GM12878 (cell line): ENCODE data around the gene MTTP. TPM values are rescaled to one million over a fixed set of nuclear protein-coding genes. Genes with fewer than 3 reads are reported as not detected.

Experiments used
- ATAC-seq: fragments of 200-7000 bp; cut with Tn5 transposase; 3 replicates; pipeline ENCODE4 v1.9.1; 2020; ENCODE audit warnings: mild to moderate bottlenecking, moderate library complexity
- BruUV-seq: library from RNA; stranded (reverse); fragments of 400-500 nt; replicated peaks from 2 replicates; lab custom pipeline; 2021; lab: Mats Ljungman, UMichigan
- CTCF ChIA-PET: fragments of 300-600 bp; sonication (Branson Sonifier 250); formaldehyde crosslinking; extraction: SDS; loops from one replicate; lab custom pipeline; 2021; ENCODE audit warnings: inconsistent platforms; lab: Yijun Ruan, JAX
- POLR2A ChIA-PET: fragments of 350-600 bp; formaldehyde crosslinking; extraction: SDS; loops from one replicate; lab custom pipeline; 2021; ENCODE audit warnings: inconsistent platforms; lab: Charles Lee
- RAD21 ChIA-PET: fragments of 300-600 bp; sonication (Branson Sonifier 250); formaldehyde crosslinking; loops from one replicate; lab custom pipeline; 2023; ENCODE audit warnings: antibody characterized with exemption; ENCODE audit not compliant: unreplicated experiment; lab: Charles Lee
- SMC1A ChIA-PET: fragments of 300-600 bp; sonication (Branson Sonifier 250); formaldehyde crosslinking; loops from one replicate; lab custom pipeline; 2023; ENCODE audit not compliant: unreplicated experiment, uncharacterized antibody; lab: Charles Lee
- DNase-seq: peaks from one replicate; pipeline ENCODE4 v3.0.0-alpha.2; 2011; ENCODE audit warnings: low read depth, low spot score
- FAIRE-seq: peaks from 3 replicates; lab custom pipeline; 2011; peaks lifted over from hg19 to GRCh38; lab: Jason Lieb, UNC
- H2AFZ ChIP-seq: 2 replicates; pipeline ENCODE4 v1.6.0; 2011; ENCODE audit warnings: low read depth, low read length, control low read depth; ENCODE audit not compliant: control insufficient read depth
- H3K27ac ChIP-seq: 2 replicates; pipeline ENCODE4 v1.5.1; 2011; ENCODE audit warnings: control low read depth; ENCODE audit not compliant: control insufficient read depth, insufficient read depth
- H3K27me3 ChIP-seq, 2 experiments: replicated peaks in 1 of 2; 2 replicates each; pipeline versions ENCODE4 v1.6.0 to v1.6.1; 2011; ENCODE audit warnings: low read length in 1 of 2; ENCODE audit not compliant: control insufficient read depth in 2 of 2, insufficient read depth in 2 of 2
- H3K36me3 ChIP-seq, 2 experiments: 2 replicates each; pipeline ENCODE4 v1.5.1; 2011; ENCODE audit warnings: low read length in 1 of 2; ENCODE audit not compliant: control insufficient read depth in 2 of 2, insufficient read depth in 2 of 2
- H3K4me1 ChIP-seq: 2 replicates; pipeline ENCODE4 v1.6.1; 2011; ENCODE audit warnings: mild to moderate bottlenecking, low read length, moderate library complexity, mixed read lengths; ENCODE audit not compliant: control insufficient read depth, insufficient read depth
- H3K4me2 ChIP-seq: 2 replicates; pipeline ENCODE4 v1.6.0; 2011; ENCODE audit warnings: control low read depth; ENCODE audit not compliant: control insufficient read depth, insufficient read depth
- H3K4me3 ChIP-seq: fragments of 200-600 bp; sonication (generic); 2 replicates; pipeline ENCODE4 v1.5.1; 2016
- H3K79me2 ChIP-seq: 2 replicates; pipeline ENCODE4 v1.6.0; 2011; ENCODE audit warnings: low read length; ENCODE audit not compliant: control insufficient read depth, insufficient read depth
- H3K9ac ChIP-seq: 2 replicates; pipeline ENCODE4 v1.8.0; 2011; ENCODE audit warnings: low read length, control low read depth, mixed read lengths; ENCODE audit not compliant: control insufficient read depth, insufficient read depth
- H3K9me3 ChIP-seq: replicated peaks from 3 replicates; pipeline ENCODE4 v1.5.1; 2011; ENCODE audit warnings: mild to moderate bottlenecking, low read length; ENCODE audit not compliant: control insufficient read depth, insufficient read depth
- H4K20me1 ChIP-seq: 2 replicates; pipeline ENCODE4 v1.6.0; 2011; ENCODE audit not compliant: control insufficient read depth, insufficient read depth
- BHLHE40 ChIP-seq, 2 experiments: fragments of 450-650 bp in 1 of 2; IDR thresholded peaks; 2 replicates each; pipeline ENCODE4 v1.6.1; 2011 to 2017; ENCODE audit warnings: low read depth in 2 of 2, borderline replicate concordance in 1 of 2, improper control_type of control experiment in 1 of 2, low read length in 1 of 2, mild to moderate bottlenecking in 1 of 2
- EP300 ChIP-seq, 2 experiments: fragments of 150-350 bp in 1 of 2; IDR thresholded peaks; 2 replicates each; pipeline ENCODE4 v1.6.1; 2011 to 2012; ENCODE audit warnings: low read depth in 2 of 2, low read length in 2 of 2, borderline replicate concordance in 1 of 2, improper control_type of control experiment in 1 of 2, inconsistent platforms in 1 of 2; ENCODE audit not compliant: control insufficient read depth in 1 of 2
- HCFC1 ChIP-seq: fragments of 150-350 bp; IDR thresholded peaks from 2 replicates; pipeline ENCODE4 v1.6.1; 2014; ENCODE audit warnings: low read length
- HDGF ChIP-seq: fragments of 450-650 bp; IDR thresholded peaks from 2 replicates; pipeline ENCODE4 v1.6.1; 2016; ENCODE audit warnings: antibody characterized with exemption
- RFX5 ChIP-seq: IDR thresholded peaks from 2 replicates; pipeline ENCODE4 v1.6.1; 2011; ENCODE audit warnings: low read depth, low read length, improper control_type of control experiment
- SMAD1 ChIP-seq: fragments of 450-650 bp; IDR thresholded peaks from 2 replicates; pipeline ENCODE4 v1.6.1; 2018; ENCODE audit warnings: mild to moderate bottlenecking, low read depth; ENCODE audit not compliant: partially characterized antibody
- SPI1 ChIP-seq: IDR thresholded peaks from 2 replicates; pipeline ENCODE4 v1.6.1; 2011; ENCODE audit warnings: low read depth, mild to moderate bottlenecking, low read length, moderate library complexity, borderline replicate concordance; ENCODE audit not compliant: insufficient read depth
- TARDBP ChIP-seq: IDR thresholded peaks from 2 replicates; pipeline ENCODE4 v1.6.1; 2016; ENCODE audit warnings: borderline replicate concordance
- WGBS: methylation state at CpG from one replicate; pipeline ENCODE4 v1.1.6; 2016; ENCODE audit warnings: low lambda C conversion rate; ENCODE audit not compliant: insufficient replicate concordance, insufficient coverage; ENCODE audit errors: missing lambda C conversion rate; 5-methylcytosine and 5-hydroxymethylcytosine counted together
- in situ Hi-C: fragments of 300-500 bp; cut with MboI; formaldehyde crosslinking; loops from 9 replicates; pipeline ENCODE4 v1.14.3; 2018; ENCODE audit warnings: mixed read lengths
- intact Hi-C: fragments of 100-400 bp; cut with micrococcal nuclease; formaldehyde crosslinking; loops from one replicate; pipeline ENCODE4 v1.14.2; 2022; ENCODE audit not compliant: unreplicated experiment
- polyA plus RNA-seq, 11 experiments: library from polyadenylated mRNA; depleted of rRNA in 4 of 11; unstranded in 6 of 11; stranded (reverse) in 5 of 11; fragments of >200 nt; fragmentation: Nextera tagmentation in 4 of 11; fragmentation: Illumina TruSeq in 1 of 11; extraction: Ambion mirVana in 4 of 11; extraction: Trizol in 1 of 11; gene quantifications; 1 replicate in 1 of 11; 2 replicates in 10 of 11; pipeline versions ENCODE4 v1.2.1 to v1.2.3, GENCODE V29; 2011 to 2016; ENCODE audit warnings: inconsistent platforms in 2 of 11, missing spikeins in 2 of 11, low read depth in 1 of 11
- total RNA-seq, 4 experiments: library from RNA; depleted of rRNA in 3 of 4; stranded (reverse); fragments of >200 nt in 3 of 4; fragmentation: Illumina TruSeq in 1 of 4; extraction: Trizol in 1 of 4; gene quantifications; 2 replicates each; pipeline versions ENCODE4 v1.2.1 to v1.2.3, GENCODE V29; 2013 to 2021
- TF ChIP-seq, protein P1 (sequence below): fragments of 450-650 bp; IDR thresholded peaks from 2 replicates; pipeline ENCODE4 v1.6.1; 2017; ENCODE audit warnings: mild to moderate bottlenecking, moderate library complexity
- TF ChIP-seq, protein P2 (sequence below): IDR thresholded peaks from 2 replicates; pipeline ENCODE4 v1.6.1; 2011; ENCODE audit warnings: borderline replicate concordance, low read depth, mild to moderate bottlenecking, moderate library complexity, low read length; ENCODE audit not compliant: insufficient read depth, poor library complexity, severe bottlenecking
- TF ChIP-seq, protein P3 (sequence below): fragments of 450-650 bp; IDR thresholded peaks from 2 replicates; pipeline ENCODE4 v1.6.1; 2017; ENCODE audit warnings: antibody characterized with exemption, mild to moderate bottlenecking, moderate library complexity

Gene MTTP
- total and polyA plus RNA-seq, 10 of the 15 experiments (the other 5 are each of a cell fraction or from before 2014, with no cell fraction given) = 0.08 to 2.2 (median 0.21) TPM; not detected in 1

GRCh38 chr4:99586797-99587196 lies 12.2 kb downstream of the MTTP start:
- BruUV-seq = no TSS peak
- no peaks in the 10 kb centered on the region for H3K4me1 ChIP-seq
- no peak overlapping the region for H3K27ac ChIP-seq
- intact Hi-C loops = no loop called here
- SMC1A ChIA-PET = no interaction called here
- 0% methylated on average over 1 of the region's 1 CpG for WGBS
- no peak for ATAC-seq
- in situ Hi-C loops = no loop called here
- CTCF ChIA-PET = no interaction called here
- H2AFZ ChIP-seq = no peak overlapping the region
- RAD21 ChIA-PET = no interaction called here
- FAIRE-seq = no peak
- POLR2A ChIA-PET = no interaction called here
- H3K4me3 ChIP-seq = no peak overlapping the region
- no peak overlapping the region for H3K9ac ChIP-seq
- H3K9me3 ChIP-seq = no peaks in the 10 kb centered on the region
- H3K27me3 ChIP-seq = no peaks in the 10 kb centered on the region
- H3K36me3 ChIP-seq = no peaks in the 10 kb centered on the region
- no peak overlapping the region for H3K4me2 ChIP-seq
- no peaks in the 10 kb centered on the region for H4K20me1 ChIP-seq
- TF ChIP-seq, protein P1, sequence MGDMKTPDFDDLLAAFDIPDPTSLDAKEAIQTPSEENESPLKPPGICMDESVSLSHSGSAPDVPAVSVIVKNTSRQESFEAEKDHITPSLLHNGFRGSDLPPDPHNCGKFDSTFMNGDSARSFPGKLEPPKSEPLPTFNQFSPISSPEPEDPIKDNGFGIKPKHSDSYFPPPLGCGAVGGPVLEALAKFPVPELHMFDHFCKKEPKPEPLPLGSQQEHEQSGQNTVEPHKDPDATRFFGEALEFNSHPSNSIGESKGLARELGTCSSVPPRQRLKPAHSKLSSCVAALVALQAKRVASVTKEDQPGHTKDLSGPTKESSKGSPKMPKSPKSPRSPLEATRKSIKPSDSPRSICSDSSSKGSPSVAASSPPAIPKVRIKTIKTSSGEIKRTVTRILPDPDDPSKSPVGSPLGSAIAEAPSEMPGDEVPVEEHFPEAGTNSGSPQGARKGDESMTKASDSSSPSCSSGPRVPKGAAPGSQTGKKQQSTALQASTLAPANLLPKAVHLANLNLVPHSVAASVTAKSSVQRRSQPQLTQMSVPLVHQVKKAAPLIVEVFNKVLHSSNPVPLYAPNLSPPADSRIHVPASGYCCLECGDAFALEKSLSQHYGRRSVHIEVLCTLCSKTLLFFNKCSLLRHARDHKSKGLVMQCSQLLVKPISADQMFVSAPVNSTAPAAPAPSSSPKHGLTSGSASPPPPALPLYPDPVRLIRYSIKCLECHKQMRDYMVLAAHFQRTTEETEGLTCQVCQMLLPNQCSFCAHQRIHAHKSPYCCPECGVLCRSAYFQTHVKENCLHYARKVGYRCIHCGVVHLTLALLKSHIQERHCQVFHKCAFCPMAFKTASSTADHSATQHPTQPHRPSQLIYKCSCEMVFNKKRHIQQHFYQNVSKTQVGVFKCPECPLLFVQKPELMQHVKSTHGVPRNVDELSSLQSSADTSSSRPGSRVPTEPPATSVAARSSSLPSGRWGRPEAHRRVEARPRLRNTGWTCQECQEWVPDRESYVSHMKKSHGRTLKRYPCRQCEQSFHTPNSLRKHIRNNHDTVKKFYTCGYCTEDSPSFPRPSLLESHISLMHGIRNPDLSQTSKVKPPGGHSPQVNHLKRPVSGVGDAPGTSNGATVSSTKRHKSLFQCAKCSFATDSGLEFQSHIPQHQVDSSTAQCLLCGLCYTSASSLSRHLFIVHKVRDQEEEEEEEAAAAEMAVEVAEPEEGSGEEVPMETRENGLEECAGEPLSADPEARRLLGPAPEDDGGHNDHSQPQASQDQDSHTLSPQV = no peak
- no peak for TF ChIP-seq SMAD1
- TF ChIP-seq EP300 (IDR thresholded peaks at IDR 0.05; ENCODE audit: borderline replicate concordance in 1 of 2, control insufficient read depth in 1 of 2, low read depth in 2 of 2, low read length in 2 of 2) = no peak
- TF ChIP-seq, protein P2, sequence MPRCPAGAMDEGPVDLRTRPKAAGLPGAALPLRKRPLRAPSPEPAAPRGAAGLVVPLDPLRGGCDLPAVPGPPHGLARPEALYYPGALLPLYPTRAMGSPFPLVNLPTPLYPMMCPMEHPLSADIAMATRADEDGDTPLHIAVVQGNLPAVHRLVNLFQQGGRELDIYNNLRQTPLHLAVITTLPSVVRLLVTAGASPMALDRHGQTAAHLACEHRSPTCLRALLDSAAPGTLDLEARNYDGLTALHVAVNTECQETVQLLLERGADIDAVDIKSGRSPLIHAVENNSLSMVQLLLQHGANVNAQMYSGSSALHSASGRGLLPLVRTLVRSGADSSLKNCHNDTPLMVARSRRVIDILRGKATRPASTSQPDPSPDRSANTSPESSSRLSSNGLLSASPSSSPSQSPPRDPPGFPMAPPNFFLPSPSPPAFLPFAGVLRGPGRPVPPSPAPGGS = no peak
- no peak for TF ChIP-seq BHLHE40 (IDR thresholded peaks at IDR 0.05; ENCODE audit: borderline replicate concordance in 1 of 2, low read depth in 2 of 2, low read length in 1 of 2)
- no peak for TF ChIP-seq HDGF
- TF ChIP-seq, protein P3, sequence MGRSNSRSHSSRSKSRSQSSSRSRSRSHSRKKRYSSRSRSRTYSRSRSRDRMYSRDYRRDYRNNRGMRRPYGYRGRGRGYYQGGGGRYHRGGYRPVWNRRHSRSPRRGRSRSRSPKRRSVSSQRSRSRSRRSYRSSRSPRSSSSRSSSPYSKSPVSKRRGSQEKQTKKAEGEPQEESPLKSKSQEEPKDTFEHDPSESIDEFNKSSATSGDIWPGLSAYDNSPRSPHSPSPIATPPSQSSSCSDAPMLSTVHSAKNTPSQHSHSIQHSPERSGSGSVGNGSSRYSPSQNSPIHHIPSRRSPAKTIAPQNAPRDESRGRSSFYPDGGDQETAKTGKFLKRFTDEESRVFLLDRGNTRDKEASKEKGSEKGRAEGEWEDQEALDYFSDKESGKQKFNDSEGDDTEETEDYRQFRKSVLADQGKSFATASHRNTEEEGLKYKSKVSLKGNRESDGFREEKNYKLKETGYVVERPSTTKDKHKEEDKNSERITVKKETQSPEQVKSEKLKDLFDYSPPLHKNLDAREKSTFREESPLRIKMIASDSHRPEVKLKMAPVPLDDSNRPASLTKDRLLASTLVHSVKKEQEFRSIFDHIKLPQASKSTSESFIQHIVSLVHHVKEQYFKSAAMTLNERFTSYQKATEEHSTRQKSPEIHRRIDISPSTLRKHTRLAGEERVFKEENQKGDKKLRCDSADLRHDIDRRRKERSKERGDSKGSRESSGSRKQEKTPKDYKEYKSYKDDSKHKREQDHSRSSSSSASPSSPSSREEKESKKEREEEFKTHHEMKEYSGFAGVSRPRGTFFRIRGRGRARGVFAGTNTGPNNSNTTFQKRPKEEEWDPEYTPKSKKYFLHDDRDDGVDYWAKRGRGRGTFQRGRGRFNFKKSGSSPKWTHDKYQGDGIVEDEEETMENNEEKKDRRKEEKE = no peak
- no peak for TF ChIP-seq TARDBP
- TF ChIP-seq RFX5 = no peak
- TF ChIP-seq HCFC1 = no peak
- TF ChIP-seq SPI1 = no peak
- DNase-seq = no peak
- H3K79me2 ChIP-seq = no peaks in the 10 kb centered on the region
